GM12801 (cell line): ENCODE results near the gene KRTAP10-7.
"Not testable (repeated sequence)": the region's sequence is repeated elsewhere in the genome, so short reads cannot be mapped to it uniquely, and the experiment has no call there.

Experiments
- TF ChIP-seq, protein P1 (sequence below): IDR thresholded peaks from one replicate; pipeline ENCODE4 v1.5.1; 2011; ENCODE audit warnings: control low read depth; ENCODE audit not compliant: insufficient read length; ENCODE audit errors: extremely low read depth

The KRTAP10-7 gene

DNA sequence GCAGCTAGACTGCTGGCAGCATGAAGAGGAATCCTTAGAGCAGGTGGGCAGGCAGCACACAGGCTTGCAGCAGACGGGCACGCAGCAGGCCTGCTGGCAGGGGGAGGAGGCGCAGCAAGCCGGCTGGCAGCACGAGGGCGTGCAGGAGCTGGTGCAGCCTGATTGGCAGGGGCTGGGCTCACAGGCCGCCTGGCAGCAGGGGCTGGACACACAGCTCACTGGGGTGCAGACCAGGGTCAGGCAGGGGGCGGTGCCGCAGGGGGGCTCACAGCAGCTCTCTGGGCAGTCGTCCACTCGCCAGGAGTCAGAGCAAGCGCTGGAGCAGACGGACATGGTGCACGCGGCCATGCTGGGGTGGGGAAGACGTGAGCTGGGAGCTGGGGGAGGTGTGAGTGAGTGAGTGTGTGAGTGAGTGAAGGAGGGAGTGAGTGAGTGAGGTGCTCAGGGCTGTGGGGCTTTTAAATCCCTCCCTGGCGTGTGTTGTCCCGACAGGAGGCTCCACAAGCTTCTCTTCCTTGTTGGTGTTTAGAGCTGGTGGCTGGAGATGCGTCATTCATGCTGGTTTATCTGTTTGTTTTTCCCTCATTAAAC, 20.1 kb upstream of the KRTAP10-7 start, which contains the start of gene KRTAP10-5:
KRTAP10-5 (minus strand) TSS at position 374 of the 591 bp plus-strand sequence; CDS start at position 348, 26 bp downstream.
- TF ChIP-seq, protein P1, sequence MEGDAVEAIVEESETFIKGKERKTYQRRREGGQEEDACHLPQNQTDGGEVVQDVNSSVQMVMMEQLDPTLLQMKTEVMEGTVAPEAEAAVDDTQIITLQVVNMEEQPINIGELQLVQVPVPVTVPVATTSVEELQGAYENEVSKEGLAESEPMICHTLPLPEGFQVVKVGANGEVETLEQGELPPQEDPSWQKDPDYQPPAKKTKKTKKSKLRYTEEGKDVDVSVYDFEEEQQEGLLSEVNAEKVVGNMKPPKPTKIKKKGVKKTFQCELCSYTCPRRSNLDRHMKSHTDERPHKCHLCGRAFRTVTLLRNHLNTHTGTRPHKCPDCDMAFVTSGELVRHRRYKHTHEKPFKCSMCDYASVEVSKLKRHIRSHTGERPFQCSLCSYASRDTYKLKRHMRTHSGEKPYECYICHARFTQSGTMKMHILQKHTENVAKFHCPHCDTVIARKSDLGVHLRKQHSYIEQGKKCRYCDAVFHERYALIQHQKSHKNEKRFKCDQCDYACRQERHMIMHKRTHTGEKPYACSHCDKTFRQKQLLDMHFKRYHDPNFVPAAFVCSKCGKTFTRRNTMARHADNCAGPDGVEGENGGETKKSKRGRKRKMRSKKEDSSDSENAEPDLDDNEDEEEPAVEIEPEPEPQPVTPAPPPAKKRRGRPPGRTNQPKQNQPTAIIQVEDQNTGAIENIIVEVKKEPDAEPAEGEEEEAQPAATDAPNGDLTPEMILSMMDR, result not testable (repeated sequence)

- TF ChIP-seq, protein P1, result no peak
These were observed 19.2 kb upstream of the KRTAP10-7 start for GRCh38 chr21:44581158-44581557.

GRCh38 chr21:44582055-44582454, 18.3 kb upstream of the KRTAP10-7 start:
- TF ChIP-seq, protein P1, result no peak

GRCh38 chr21:44583089-44583799, 17.2 kb upstream of the KRTAP10-7 start:
- TF ChIP-seq, protein P1, result no peak

- TF ChIP-seq, protein P1, result no peak
These were observed 16.6 kb upstream of the KRTAP10-7 start for GRCh38 chr21:44583800-44584147.

DNA sequence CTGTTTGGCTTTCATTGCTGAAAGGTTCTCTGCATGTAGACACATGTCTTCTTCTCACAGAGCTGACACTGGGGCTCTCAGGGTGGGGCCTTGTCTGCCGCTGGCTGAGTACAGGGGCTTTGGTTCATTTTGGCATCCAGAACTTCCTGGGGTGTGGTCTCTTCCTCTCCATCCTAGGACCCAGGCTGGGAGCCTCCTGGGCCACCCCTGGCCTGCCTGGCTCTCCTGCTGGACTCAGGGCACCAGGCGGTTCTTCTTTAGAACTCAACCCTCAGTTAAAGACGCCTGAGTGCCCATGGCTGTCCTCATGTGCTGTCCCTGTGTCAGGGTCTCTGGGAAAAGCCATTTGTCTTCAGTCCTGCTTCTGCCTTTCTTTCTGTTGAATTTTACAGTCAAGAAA, 14.5 kb upstream of the KRTAP10-7 start:
- TF ChIP-seq, protein P1, result no peak

DNA sequence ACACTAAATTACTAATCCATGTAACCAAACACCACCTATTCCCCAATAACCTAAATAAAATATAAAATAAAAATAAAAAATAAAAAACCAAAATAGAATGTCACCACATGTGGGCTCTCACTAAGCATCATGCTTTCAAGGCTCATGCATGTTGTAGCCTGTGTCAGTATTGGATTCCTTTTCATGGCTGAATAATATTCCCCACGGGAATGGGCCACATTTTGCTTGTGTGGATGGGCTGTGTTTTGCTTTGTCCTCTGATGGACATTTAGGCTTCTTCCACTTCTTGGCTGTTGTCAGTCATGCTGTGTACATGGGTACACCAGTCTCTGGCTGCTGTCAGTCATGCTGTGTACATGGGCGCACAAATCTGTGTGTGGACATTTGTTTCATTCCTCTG, 11.3 kb upstream of the KRTAP10-7 start:
- TF ChIP-seq, protein P1, result no peak
